ENCODE measurements around the gene SUMO4. TPM values are rescaled to one million over a fixed set of nuclear protein-coding genes. Genes with fewer than 3 reads are reported as not detected.

SUMO4 gene
- total and polyA plus RNA-seq, 2 of the 8 experiments (the other 6 are each of a cell fraction or from before 2014, with no cell fraction given) = 0.09 to 1.3 TPM

GRCh38 chr6:149433881-149434280 lies 33.8 kb downstream of the SUMO4 start (continued):
- TF ChIP-seq CHD7 (IDR thresholded peaks at IDR 0.05; ENCODE audit: insufficient replicate concordance, low read length) (no peak), NANOG (IDR thresholded peaks at IDR 0.05; ENCODE audit: insufficient read depth, low read depth, low read length, poor library complexity, severe bottlenecking) (no peak), KDM1A (IDR thresholded peaks at IDR 0.05; ENCODE audit: borderline replicate concordance, low read length) (no peak), RBBP5 (IDR thresholded peaks at IDR 0.05; ENCODE audit: borderline replicate concordance, low read depth, low read length) (no peak), ATF3 (IDR thresholded peaks at IDR 0.05; ENCODE audit: insufficient read depth, low read depth, low read length) (no peak)

All from H1 (cell line).